K562 (cell line): ENCODE measurements around the gene PHETA2. TPM values are rescaled to one million over a fixed set of nuclear protein-coding genes. Genes with fewer than 3 reads are reported as not detected.

Source experiments
- C11orf30 ChIP-seq: fragments of 450-650 bp; IDR thresholded peaks from 2 replicates; pipeline ENCODE4 v1.6.1; 2016; ENCODE audit warnings: low read depth, mild to moderate bottlenecking
- GABPA ChIP-seq: fragments of 200-800 bp; sonication (Bioruptor generic); conservative IDR thresholded peaks from 2 replicates; pipeline ENCODE4 v1.6.1; 2016; ENCODE audit warnings: low read depth, missing genetic modification characterization, missing compliant biosample characterization
- HCFC1 ChIP-seq: IDR thresholded peaks from 2 replicates; pipeline ENCODE4 v1.6.1; 2012; ENCODE audit warnings: low read depth, low read length, improper control_type of control experiment
- KDM2B ChIP-seq: fragments of 250-450 bp; sonication (Bioruptor Pico); IDR thresholded peaks from 2 replicates; pipeline ENCODE4 v1.8.0; 2021; ENCODE audit warnings: mild to moderate bottlenecking, moderate library complexity
- NCOA6 ChIP-seq: fragments of 450-650 bp; IDR thresholded peaks from 2 replicates; pipeline ENCODE4 v1.6.1; 2017; ENCODE audit warnings: mild to moderate bottlenecking
- NR2C1 ChIP-seq, 2 experiments: fragments of 450-650 bp; IDR thresholded peaks; 2 replicates each; pipeline ENCODE4 v1.6.1; 2017; ENCODE audit warnings: mild to moderate bottlenecking in 2 of 2, antibody characterized with exemption in 1 of 2, inconsistent platforms in 1 of 2, missing compliant biosample characterization in 1 of 2, missing genetic modification characterization in 1 of 2
- PHTF2 ChIP-seq: fragments of 250-450 bp; sonication (Bioruptor Pico); IDR thresholded peaks from 2 replicates; pipeline ENCODE4 v1.5.0; 2021; ENCODE audit warnings: mild to moderate bottlenecking
- POLR2B ChIP-seq: fragments of 450-650 bp; IDR thresholded peaks from 2 replicates; pipeline ENCODE4 v1.6.1; 2018; ENCODE audit warnings: low read depth; ENCODE audit not compliant: partially characterized antibody
- RBM14 ChIP-seq: fragments of 200-400 bp; formaldehyde crosslinking; IDR thresholded peaks from 2 replicates; pipeline ENCODE4 v1.6.1; 2018; ENCODE audit warnings: low read depth, mild to moderate bottlenecking, low read length, moderate library complexity, borderline replicate concordance; ENCODE audit not compliant: insufficient read depth
- RHOXF2B ChIP-seq: fragments of 250-450 bp; sonication (Bioruptor Pico); conservative IDR thresholded peaks from 2 replicates; pipeline ENCODE4 v1.5.1; 2021
- SIN3A ChIP-seq, 2 experiments: fragments of 150-350 bp in 1 of 2; IDR thresholded peaks; 2 replicates each; pipeline ENCODE4 v1.6.1; 2011 to 2016; ENCODE audit warnings: borderline replicate concordance in 2 of 2, low read depth in 2 of 2, low read length in 2 of 2, mild to moderate bottlenecking in 2 of 2, moderate library complexity in 2 of 2; ENCODE audit not compliant: control insufficient read depth in 1 of 2
- TARDBP ChIP-seq: fragments of 450-650 bp; IDR thresholded peaks from 2 replicates; pipeline ENCODE4 v1.6.1; 2016
- TCF7 ChIP-seq: sonication (generic); IDR thresholded peaks from 2 replicates; pipeline ENCODE4 v1.6.1; 2016; ENCODE audit warnings: antibody characterized with exemption, borderline replicate concordance
- TCFL5 ChIP-seq: fragments of 250-450 bp; sonication (Bioruptor Pico); conservative IDR thresholded peaks from 2 replicates; pipeline ENCODE4 v1.6.1; 2021; ENCODE audit warnings: mild to moderate bottlenecking, moderate library complexity, matching md5 sums
- ZNF143 ChIP-seq: sonication (generic); formaldehyde crosslinking; IDR thresholded peaks from 2 replicates; pipeline ENCODE4 v1.9.0; 2022; ENCODE audit warnings: mild to moderate bottlenecking, missing genetic modification reagents
- ZNF175 ChIP-seq: fragments of 200-800 bp; sonication (Bioruptor generic); IDR thresholded peaks from 2 replicates; pipeline ENCODE4 v1.6.1; 2016; ENCODE audit warnings: low read depth, mild to moderate bottlenecking, missing genetic modification characterization, missing compliant biosample characterization
- ZNF253 ChIP-seq: fragments of 250-450 bp; sonication (Bioruptor Pico); conservative IDR thresholded peaks from 2 replicates; pipeline ENCODE4 v1.6.1; 2021; ENCODE audit warnings: mild to moderate bottlenecking
- ZNF551 ChIP-seq: fragments of 250-450 bp; sonication (Bioruptor Pico); IDR thresholded peaks from 2 replicates; pipeline ENCODE4 v1.5.0; 2021; ENCODE audit warnings: mild to moderate bottlenecking, moderate library complexity
- ZNF764 ChIP-seq: fragments of 250-450 bp; sonication (Bioruptor Pico); IDR thresholded peaks from 2 replicates; pipeline ENCODE4 v1.4.0; 2020; ENCODE audit warnings: low read depth, mild to moderate bottlenecking, moderate library complexity
- ZNF766 ChIP-seq: fragments of 200-800 bp; sonication (Bioruptor generic); conservative IDR thresholded peaks from 2 replicates; pipeline ENCODE4 v1.6.1; 2016; ENCODE audit warnings: missing genetic modification characterization, missing compliant biosample characterization
- polyA plus RNA-seq, 8 experiments: library from polyadenylated mRNA; depleted of rRNA in 4 of 8; stranded (reverse) in 5 of 8; unstranded in 3 of 8; fragments of >200 nt; fragmentation: Nextera tagmentation in 2 of 8; fragmentation: Illumina TruSeq in 1 of 8; extraction: Ambion mirVana in 2 of 8; extraction: Trizol in 1 of 8; gene quantifications; 2 replicates each; pipeline versions ENCODE4 v1.2.1 to v1.2.3, GENCODE V29; 2011 to 2014; ENCODE audit warnings: inconsistent platforms in 1 of 8, missing spikeins in 1 of 8
- total RNA-seq, 7 experiments: library from RNA; depleted of rRNA in 6 of 7; stranded (reverse); fragments of >200 nt in 6 of 7; fragmentation: Illumina TruSeq in 2 of 7; extraction: Trizol in 2 of 7; gene quantifications; 2 replicates each; pipeline versions ENCODE4 v1.2.1 to v1.2.3, GENCODE V29; 2011 to 2021; ENCODE audit warnings: low replicate concordance in 1 of 7
- TF ChIP-seq, protein P1 (sequence below): IDR thresholded peaks from 2 replicates; pipeline ENCODE4 v1.6.1; 2011; ENCODE audit warnings: borderline replicate concordance, low read depth, mild to moderate bottlenecking, moderate library complexity, low read length; ENCODE audit not compliant: insufficient read depth, poor library complexity, severe bottlenecking
- TF ChIP-seq, protein P2 (sequence below): fragments of 150-350 bp; IDR thresholded peaks from 2 replicates; pipeline ENCODE4 v1.6.1; 2014; ENCODE audit warnings: low read depth, mild to moderate bottlenecking, low read length, borderline replicate concordance

Gene PHETA2
- total and polyA plus RNA-seq, 9 of the 15 experiments (the other 6 are each of a cell fraction or from before 2014, with no cell fraction given) = 0.07 to 0.22 (median 0.08) TPM; not detected in 5

GRCh38 chr22:42079319-42080251 lies 5.5 kb downstream of the PHETA2 start, which contains the start of gene SMDT1 (continued):
- TF ChIP-seq C11orf30 (peak; percentile 28), GABPA (no peak; the same call in 1 of the 2 replicates), TCF7 (0 out of 2 replicates have a peak, but pooled peaks have one; percentile 35), ZNF143 (CRISPR knock-in tag) (no peak), TARDBP (0 out of 2 replicates have a peak, but pooled peaks have one; percentile 44), ZNF551 (CRISPR knock-in tag) (no peak), HCFC1 (no peak), ZNF253 (CRISPR knock-in tag) (no peak), NCOA6 (peak; percentile 44; the same call in 1 of the 2 replicates), KDM2B (CRISPR knock-in tag) (no peak), ZNF175 (CRISPR knock-in tag) (peak; percentile 71; the same call in 1 of the 2 replicates), SIN3A (IDR thresholded peaks at IDR 0.05; ENCODE audit: borderline replicate concordance in 2 of 2, control insufficient read depth in 1 of 2, low read depth in 2 of 2, low read length in 2 of 2) (peak in 1 of 2 experiments; percentile 20; a peak in 1 of 4 replicates), ZNF766 (CRISPR knock-in tag) (peak; percentile 86), TCFL5 (CRISPR knock-in tag) (no peak), RHOXF2B (CRISPR knock-in tag) (no peak), PHTF2 (no peak), POLR2B (peak; percentile 65), RBM14 (no peak), NR2C1 (IDR thresholded peaks at IDR 0.05) (no peak), NR2C1 (tag; IDR thresholded peaks at IDR 0.05) (peak; percentile 66), ZNF764 (no peak)
- TF ChIP-seq, protein P1, sequence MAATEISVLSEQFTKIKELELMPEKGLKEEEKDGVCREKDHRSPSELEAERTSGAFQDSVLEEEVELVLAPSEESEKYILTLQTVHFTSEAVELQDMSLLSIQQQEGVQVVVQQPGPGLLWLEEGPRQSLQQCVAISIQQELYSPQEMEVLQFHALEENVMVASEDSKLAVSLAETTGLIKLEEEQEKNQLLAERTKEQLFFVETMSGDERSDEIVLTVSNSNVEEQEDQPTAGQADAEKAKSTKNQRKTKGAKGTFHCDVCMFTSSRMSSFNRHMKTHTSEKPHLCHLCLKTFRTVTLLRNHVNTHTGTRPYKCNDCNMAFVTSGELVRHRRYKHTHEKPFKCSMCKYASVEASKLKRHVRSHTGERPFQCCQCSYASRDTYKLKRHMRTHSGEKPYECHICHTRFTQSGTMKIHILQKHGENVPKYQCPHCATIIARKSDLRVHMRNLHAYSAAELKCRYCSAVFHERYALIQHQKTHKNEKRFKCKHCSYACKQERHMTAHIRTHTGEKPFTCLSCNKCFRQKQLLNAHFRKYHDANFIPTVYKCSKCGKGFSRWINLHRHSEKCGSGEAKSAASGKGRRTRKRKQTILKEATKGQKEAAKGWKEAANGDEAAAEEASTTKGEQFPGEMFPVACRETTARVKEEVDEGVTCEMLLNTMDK = no peak
- TF ChIP-seq, protein P2, sequence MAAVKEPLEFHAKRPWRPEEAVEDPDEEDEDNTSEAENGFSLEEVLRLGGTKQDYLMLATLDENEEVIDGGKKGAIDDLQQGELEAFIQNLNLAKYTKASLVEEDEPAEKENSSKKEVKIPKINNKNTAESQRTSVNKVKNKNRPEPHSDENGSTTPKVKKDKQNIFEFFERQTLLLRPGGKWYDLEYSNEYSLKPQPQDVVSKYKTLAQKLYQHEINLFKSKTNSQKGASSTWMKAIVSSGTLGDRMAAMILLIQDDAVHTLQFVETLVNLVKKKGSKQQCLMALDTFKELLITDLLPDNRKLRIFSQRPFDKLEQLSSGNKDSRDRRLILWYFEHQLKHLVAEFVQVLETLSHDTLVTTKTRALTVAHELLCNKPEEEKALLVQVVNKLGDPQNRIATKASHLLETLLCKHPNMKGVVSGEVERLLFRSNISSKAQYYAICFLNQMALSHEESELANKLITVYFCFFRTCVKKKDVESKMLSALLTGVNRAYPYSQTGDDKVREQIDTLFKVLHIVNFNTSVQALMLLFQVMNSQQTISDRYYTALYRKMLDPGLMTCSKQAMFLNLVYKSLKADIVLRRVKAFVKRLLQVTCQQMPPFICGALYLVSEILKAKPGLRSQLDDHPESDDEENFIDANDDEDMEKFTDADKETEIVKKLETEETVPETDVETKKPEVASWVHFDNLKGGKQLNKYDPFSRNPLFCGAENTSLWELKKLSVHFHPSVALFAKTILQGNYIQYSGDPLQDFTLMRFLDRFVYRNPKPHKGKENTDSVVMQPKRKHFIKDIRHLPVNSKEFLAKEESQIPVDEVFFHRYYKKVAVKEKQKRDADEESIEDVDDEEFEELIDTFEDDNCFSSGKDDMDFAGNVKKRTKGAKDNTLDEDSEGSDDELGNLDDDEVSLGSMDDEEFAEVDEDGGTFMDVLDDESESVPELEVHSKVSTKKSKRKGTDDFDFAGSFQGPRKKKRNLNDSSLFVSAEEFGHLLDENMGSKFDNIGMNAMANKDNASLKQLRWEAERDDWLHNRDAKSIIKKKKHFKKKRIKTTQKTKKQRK = no peak
